ENCODE data around the gene NECTIN2. TPM values are rescaled to one million over a fixed set of nuclear protein-coding genes. Genes with fewer than 3 reads are reported as not detected.
A peak's percentile ranks its signal among the peaks of the same experiment; 100 is the strongest.

The NECTIN2 gene
- total RNA-seq = 10 to 100 TPM; 17.5 to 32.9 (median 24.1) TPM
- polyA plus RNA-seq = 10 to 100 TPM in 2 of 3 donors, 1 to 10 TPM in 1; 9.0 to 18.1 (median 11.2) TPM
- long read RNA-seq, donor 1, transcript NECTIN2-202 (6 exons, 2,112 nt) = major isoform, 30 of 37 reads
- long read RNA-seq, donor 1, partial matches to known transcripts = 4 of 37 reads
- long read RNA-seq, donor 1, other reads (novel, unspliced or antisense) = 2 of 37 reads
- long read RNA-seq, donor 2, transcript NECTIN2-202 (6 exons, 2,112 nt) = major isoform, 57 of 82 reads
- long read RNA-seq, donor 2, partial matches to known transcripts = 16 of 82 reads
- long read RNA-seq, donor 2, other reads (novel, unspliced or antisense) = 5 of 82 reads

DNA sequence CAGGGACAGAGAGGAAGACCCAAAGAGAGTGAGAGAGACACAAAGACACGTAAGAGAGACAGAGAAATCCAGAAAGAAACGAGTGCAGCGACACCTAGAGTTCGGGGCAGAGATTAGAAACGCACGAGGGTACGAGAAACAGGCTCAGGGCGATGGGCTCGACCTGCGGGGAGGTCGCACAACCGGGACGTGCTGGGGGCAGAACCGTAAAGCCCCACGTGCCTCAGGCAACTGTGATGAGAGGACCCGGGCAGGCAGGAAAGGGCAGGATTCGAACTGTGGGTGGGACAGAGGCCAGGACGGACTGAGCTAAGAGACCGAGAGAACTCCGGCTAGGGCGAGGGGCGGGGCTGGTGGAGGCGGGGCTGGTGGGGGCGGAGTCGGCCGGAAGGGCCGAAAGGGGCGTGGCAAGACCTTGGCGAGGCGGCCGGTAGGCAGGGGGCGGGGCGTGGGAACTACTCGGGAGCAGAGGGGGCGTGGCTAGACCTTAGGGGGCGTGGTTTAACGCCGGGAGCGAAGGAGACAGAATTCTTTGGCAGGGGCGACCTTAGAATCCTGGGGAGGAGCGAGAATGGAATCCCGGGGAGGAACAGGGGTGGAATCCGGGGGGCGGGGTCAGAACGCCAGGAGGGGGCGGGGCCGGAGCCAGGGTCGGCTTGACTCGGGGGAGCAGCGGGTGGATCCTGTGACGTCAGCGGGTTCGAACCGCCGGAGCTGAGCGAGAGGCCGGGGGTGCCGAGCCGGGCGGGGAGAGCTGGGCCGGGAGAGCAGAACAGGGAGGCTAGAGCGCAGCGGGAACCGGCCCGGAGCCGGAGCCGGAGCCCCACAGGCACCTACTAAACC lies at the start of gene NECTIN2:
Gene NECTIN2 (plus strand): TSS at position 686 of the 843 bp plus-strand sequence. CDS start 229 bp downstream, outside the sequence.
- ATAC-seq (peak; percentile 89 to 92 (median 90)), DNase-seq (peak; percentile 100)
- no peaks in the 10 kb centered on the region for H3K9me3 ChIP-seq
- peak within 1 kb of the TSS; percentile 78 for H3K4me3 ChIP-seq
- H3K27ac ChIP-seq = peak within 1 kb of the TSS; percentile 83
- 1% methylated on average over 37 to 67 of the region's 67 CpGs for WGBS, 3 donors
- TF ChIP-seq CTCF (IDR thresholded peaks at IDR 0.05) = peak; percentile 55
- no peaks in the 10 kb centered on the region for H3K36me3 ChIP-seq (ENCODE audit: insufficient read depth in 1 of 2, low read depth in 1 of 2)
- intact Hi-C loops (cut with DNase I) = loop anchor here in 1 of 2 donors (1.0 to 10.0 kb wide), 3 partner anchors 121 to 271 kb away; no protein-coding TSS in a partner anchor
- H3K4me1 ChIP-seq = no peaks in the 10 kb centered on the region
- no peaks in the 10 kb centered on the region for H3K27me3 ChIP-seq (ENCODE audit: insufficient read depth in 3 of 3, low read length in 2 of 3)

DNA sequence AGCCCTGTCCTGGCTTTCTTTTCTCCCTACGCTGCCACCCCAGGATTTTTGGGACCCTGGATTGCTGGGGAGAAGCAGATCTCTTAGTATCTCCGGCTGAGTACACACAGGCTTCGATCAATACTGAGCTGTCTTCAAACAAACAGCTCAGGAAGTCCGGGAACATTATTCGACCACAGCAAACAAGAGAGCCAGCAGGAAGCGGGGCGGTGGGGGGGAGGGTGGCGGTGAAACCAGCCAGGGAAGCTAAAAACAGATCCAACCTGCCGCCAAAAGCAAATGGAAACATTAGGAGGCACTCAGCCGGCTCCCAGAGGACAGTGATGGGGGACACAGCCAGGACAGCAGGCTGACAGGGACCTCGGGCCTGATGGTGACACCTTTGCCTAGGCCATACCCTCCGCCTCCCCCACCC lies 49.4 kb upstream of the NECTIN2 start:
- H3K4me1 ChIP-seq = peaks cover 8% of the 10 kb centered on the region
- DNase-seq = peak in 1 of 2 donors; percentile 51
- peak; percentile 65 to 89 (median 82) for ATAC-seq
- intact Hi-C loops (cut with DNase I) = no loop called here
- 6 to 13% (median 12%) methylated on average over 12 of the region's 12 CpGs for WGBS, 3 donors
- peak overlapping the region; percentile 78 for H3K27ac ChIP-seq
- H3K9me3 ChIP-seq = no peaks in the 10 kb centered on the region
- H3K36me3 ChIP-seq (ENCODE audit: insufficient read depth in 1 of 2, low read depth in 1 of 2) = no peaks in the 10 kb centered on the region
- no peak overlapping the region for H3K4me3 ChIP-seq
- no peak for TF ChIP-seq CTCF (IDR thresholded peaks at IDR 0.05)
- H3K27me3 ChIP-seq (ENCODE audit: insufficient read depth in 3 of 3, low read length in 2 of 3) = no peaks in the 10 kb centered on the region

GRCh38 chr19:44799627-44800346 lies 46.3 kb upstream of the NECTIN2 start:
- 69 to 79% (median 70%) methylated on average over 8 to 10 of the region's 10 CpGs for WGBS, 3 donors
- no peaks in the 10 kb centered on the region for H3K9me3 ChIP-seq
- no peak overlapping the region for H3K4me3 ChIP-seq
- no peaks in the 10 kb centered on the region for H3K36me3 ChIP-seq (ENCODE audit: insufficient read depth in 1 of 2, low read depth in 1 of 2)
- H3K27ac ChIP-seq = no peak overlapping the region
- H3K4me1 ChIP-seq = peaks cover 14% of the 10 kb centered on the region
- ATAC-seq (peak in 1 of 4 donors; percentile 12), DNase-seq (no peak)
- no peak for TF ChIP-seq CTCF (IDR thresholded peaks at IDR 0.05)
- intact Hi-C loops (cut with DNase I) = loop anchor here in 1 of 2 donors (1.0 kb wide), 1 partner anchor 45 kb away; no protein-coding TSS in a partner anchor
- no peaks in the 10 kb centered on the region for H3K27me3 ChIP-seq (ENCODE audit: insufficient read depth in 3 of 3, low read length in 2 of 3)

DNA sequence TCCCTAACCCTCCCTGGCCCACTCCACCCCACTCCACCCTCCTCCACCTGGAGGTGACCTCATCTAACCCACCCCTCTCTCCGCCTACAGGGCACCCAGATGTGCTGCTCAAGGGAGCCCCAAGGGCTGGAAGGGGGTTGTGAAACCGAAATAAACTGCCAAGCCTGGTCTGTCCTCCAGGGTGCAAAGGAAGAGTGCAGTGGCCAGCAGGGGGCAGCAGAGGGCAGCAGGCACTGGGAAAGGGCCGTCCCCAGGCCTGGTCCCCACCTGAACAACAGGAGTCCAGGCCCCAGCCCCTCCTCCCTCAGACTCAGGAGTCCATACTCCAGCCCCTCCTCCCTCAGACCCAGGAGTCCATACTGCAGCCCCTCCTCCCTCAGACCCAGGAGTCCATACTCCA lies 45.6 kb upstream of the NECTIN2 start:
- Histone ChIP-seq H3K4me3 (no peak overlapping the region), H3K4me1 (peaks cover 14% of the 10 kb centered on the region), H3K27me3 (ENCODE audit: insufficient read depth in 3 of 3, low read length in 2 of 3) (no peaks in the 10 kb centered on the region), H3K36me3 (ENCODE audit: insufficient read depth in 1 of 2, low read depth in 1 of 2) (no peaks in the 10 kb centered on the region), H3K9me3 (no peaks in the 10 kb centered on the region), H3K27ac (no peak overlapping the region)
- WGBS, 3 donors = 6 to 11% (median 8%) methylated on average over 3 of the region's 3 CpGs
- peak; percentile 86 to 92 for DNase-seq
- intact Hi-C loops (cut with DNase I) = loop anchor here in 1 of 2 donors (1.0 kb wide), 1 partner anchor 44 kb away; no protein-coding TSS in a partner anchor
- peak; percentile 89 to 94 (median 92) for ATAC-seq
- peak; percentile 92 for TF ChIP-seq CTCF (IDR thresholded peaks at IDR 0.05)
